NCI-H510A (cell line): ENCODE data around the gene ACSM2B.
"Not testable (repeated sequence)": the region's sequence is repeated elsewhere in the genome, so short reads cannot be mapped to it uniquely, and the experiment has no call there.

ENCODE experiments used
- DNase-seq: peaks from one replicate; lab custom pipeline; 2025; lab: John Stamatoyannopoulos, UW

Gene ACSM2B, protein sequence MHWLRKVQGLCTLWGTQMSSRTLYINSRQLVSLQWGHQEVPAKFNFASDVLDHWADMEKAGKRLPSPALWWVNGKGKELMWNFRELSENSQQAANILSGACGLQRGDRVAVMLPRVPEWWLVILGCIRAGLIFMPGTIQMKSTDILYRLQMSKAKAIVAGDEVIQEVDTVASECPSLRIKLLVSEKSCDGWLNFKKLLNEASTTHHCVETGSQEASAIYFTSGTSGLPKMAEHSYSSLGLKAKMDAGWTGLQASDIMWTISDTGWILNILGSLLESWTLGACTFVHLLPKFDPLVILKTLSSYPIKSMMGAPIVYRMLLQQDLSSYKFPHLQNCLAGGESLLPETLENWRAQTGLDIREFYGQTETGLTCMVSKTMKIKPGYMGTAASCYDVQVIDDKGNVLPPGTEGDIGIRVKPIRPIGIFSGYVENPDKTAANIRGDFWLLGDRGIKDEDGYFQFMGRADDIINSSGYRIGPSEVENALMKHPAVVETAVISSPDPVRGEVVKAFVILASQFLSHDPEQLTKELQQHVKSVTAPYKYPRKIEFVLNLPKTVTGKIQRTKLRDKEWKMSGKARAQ

GRCh38 chr16:20576145-20576544 is at the start of gene ACSM2B:
Gene ACSM2B (minus strand): TSS chr16:20576367. CDS start chr16:20564845, 11,522 bp downstream.
- DNase-seq, result not testable (repeated sequence)

DNA sequence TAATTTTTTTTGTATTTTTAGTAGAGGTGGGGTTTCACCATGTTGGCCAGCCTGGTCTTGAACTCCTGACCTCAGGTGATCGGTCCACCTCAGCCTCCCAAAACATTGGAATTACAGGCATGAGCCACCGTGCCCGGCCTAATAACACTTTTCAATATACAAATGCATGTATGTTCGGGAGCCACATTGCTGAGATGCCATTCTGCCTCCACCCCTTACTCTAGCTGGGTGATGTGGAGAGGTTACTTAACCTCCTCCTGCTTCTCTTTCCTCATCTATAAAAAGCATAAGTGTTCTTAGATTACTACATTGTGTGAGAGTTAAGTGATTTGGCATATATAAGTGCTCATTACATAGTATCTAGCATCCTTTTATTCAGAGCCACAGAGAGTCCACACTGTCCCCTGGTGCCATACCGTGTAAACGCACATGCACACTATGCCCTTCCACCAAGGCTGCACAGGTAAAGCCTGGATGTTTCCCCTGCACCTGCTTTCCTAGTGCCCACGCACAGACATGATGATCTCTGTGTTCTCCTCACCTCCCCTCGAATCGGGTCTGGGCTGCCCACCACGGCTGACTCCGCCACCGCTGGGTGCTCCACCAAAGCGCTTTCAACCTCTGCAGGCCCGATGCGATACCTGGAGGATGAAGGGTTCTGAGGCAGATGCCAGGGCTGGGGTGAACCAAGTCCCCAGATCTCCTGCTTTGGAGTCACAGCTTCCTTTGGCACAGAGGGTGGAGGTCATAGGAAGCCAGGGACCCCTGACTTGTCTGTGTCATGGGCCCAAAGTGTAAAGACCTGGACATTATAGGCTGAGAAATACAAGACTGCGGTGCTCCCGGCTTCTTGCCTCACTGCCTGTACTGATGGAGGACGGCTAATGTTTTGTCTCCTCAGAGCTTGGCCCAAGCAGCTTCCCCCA is 49.0 kb upstream of the ACSM2B start:
- DNase-seq, result peak; percentile 51

- no peak for DNase-seq
Measured at GRCh38 chr16:20624205-20624604, 48.0 kb upstream of the ACSM2B start.

DNA sequence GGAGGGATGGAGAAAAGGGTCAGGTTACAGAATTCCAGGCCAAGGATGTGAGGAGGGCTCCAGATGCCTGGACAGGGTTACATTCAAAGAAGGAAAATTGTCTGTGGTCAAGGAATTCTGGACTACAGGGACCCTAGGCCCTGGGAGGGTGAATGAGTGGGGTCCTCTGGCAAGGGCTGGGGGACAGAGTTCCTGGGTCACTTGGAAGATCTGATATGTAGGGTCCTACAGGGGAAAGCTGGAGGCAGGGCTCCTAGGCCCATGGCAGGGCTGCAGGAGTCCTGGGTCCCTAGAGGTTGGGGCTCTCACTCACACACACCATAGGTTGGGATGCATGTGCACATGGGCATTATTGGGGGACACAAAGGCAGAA is 46.3 kb upstream of the ACSM2B start:
- DNase-seq, result no peak

DNA sequence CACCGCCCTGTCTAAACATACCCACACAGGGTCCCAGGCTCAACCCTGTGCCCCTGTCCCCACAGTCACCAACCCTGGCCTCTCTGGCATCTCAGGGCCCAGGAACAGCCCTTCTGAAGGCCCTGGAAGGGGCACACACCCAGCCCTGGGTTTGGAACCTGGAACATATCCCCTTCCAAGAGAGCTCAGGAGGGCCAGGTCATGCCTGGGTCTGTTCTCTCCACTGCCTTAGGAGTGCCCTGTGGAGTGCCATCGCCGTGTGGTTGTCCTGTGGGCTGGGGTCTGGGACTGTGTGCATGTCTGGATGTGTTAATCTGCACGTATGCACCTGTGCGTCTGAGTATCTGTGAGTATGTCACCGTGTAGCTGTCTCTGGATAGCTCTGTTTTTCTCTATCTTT is 45.2 kb upstream of the ACSM2B start:
- DNase-seq, result no peak

GRCh38 chr16:20620770-20621169 is 44.6 kb upstream of the ACSM2B start:
- no peak for DNase-seq

DNA sequence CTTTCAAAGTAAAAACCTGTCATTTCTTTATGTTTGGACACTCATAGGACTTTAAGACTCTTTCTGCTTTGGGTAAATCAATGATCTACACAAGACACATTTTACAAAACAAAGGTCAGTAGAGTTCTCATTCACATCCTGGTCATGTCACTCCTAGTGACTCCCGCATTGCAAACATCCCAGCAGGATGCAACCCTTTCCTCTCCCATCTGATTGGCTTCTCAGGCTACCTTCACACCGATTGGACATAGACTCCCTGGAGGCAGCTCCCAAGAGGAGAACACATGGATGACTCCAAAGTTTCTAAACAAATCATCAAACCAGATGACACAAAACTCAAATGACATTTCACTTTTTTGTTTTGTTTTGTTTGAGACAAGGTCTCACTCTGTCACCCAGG is 43.8 kb upstream of the ACSM2B start:
- DNase-seq, result no peak

DNA sequence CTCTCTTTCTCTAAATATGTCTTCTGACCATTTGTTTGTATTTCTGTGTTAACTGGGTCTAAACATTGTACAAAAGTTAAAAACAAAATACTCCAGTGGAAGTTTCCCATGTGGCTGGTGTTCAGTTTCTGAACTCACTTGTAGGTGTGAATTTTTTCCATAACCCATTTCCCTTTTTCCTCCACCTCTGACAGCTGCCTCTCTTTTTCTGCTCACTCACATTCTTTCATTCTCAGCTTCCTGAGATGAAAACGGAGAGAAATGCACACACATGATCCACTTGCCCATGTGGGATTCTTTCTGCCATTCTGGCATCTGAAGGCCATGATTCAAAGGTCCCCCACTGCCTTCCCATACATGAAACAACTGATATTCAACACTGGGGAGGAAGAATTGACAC is 41.1 kb upstream of the ACSM2B start:
- no peak for DNase-seq

DNA sequence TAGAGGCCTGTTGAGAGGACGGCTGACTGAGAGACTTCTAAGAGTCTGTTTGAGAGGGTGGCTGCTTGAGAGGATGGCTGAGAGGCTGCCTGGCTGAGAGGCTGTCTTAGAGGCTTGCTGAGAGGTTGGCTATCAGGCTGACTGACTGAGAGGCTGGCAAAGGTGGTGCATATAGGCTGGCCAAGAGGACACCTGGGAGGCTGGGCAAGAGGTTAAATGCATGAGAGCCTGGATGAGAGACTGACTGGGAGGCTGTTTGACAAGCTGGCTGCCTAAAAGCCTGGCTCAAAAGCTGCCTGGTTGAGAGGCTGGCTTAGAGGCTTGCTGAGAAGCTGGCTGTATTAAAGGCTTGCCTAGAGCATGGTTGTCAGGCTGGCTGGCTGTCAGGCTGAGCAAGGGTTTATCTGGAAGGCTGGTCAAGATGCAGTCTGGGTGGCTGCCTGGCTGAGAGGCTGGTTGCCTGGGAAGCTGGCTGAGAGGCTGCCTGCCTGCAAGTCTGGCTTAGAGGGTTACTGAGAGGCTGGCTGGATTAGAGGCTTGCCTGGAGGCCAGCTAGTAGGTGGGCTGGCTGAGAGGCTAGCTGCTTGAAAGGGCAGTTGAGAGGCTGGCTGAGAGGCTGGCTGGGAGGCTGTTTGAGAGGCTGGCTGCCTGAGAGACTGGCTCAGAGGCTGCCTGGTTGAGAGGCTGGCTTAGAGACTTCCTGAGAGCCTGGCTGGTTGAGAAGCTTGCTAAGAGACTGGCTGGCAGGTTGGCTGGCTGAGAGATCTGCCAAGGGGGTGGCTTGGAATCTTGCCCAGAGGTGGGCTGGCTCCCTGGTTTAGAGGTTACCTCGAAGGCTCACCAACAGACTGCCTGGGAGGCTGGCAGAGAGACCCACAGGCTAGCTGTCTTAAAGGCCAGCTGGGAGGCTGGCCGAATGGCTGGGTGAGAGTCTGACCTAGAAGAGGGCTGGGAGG is 38.3 kb upstream of the ACSM2B start:
- peak; percentile 52 for DNase-seq

- DNase-seq, result peak; percentile 90
Measured at GRCh38 chr16:20613481-20614185, 37.5 kb upstream of the ACSM2B start.

DNA sequence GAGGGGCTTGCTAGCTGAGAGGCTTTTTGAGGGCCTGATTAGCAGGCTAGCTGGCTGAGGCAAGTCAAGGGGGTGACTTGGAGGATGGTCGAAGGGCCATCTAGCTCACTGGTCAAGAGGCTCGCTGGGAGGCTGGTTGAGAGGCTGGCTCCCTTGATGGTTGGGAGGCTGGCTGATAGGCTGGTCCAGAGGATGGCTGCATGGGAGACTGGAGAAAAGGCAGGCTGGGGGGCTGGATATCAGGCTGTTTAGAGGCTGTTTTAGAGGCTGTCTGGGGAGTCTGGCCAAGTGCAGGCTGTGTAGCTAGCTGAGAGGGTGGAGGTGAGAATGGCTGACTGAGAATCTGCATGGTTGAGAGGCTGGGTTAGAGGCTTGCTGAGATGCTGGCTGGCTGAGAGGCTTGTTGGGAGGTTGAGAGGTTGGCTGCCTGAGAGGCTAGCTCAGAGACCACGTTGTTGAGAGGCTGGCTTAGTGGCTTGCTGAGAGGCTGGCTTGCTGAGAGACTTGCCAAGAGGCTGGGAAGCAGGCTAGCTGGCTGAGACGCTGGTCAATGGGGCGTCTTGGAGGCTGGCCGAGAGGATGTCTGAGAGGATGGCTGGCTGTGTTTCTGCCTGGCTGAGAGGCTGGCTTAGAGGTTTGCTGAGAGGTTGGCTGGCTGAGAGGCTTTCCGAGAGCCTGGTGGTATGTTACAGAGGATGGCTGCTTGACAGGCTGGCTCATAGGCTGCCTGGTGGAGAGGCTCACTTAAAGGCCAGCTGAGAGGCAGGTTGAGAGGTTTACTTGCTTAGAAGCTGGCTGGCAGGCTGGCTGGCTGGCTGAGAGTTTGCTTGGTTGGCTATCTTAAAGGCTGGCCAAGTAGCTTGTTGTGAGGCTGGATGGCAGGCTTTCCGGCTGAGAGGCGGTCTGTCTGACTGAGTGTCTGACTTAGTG is 36.6 kb upstream of the ACSM2B start:
- peak; percentile 90 for DNase-seq

DNA sequence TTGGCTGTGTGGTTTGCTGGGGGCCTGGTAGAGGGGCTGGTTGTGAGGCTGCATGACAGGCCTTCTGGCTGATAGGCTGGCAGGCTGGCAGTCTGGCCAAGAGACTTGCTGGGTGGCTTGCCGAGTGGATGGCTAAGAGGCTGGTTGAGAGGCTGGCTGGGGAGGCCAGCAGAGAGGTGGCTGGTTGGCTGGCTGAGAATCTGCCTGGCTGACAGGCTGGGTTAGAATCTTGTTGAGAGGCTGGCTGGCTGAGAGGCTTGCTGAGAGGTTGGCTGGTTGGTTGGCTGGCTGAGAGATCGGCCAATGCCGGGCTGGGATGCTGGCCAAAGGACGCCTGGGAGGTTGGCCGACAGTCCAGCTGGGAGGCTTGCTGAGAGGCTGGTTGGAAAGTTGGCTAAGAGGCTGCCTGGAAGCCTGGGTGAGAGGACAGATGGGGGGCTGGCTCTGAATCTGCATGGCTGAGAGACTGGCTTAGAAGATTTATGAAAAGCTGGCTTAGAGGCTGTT is 35.9 kb upstream of the ACSM2B start:
- DNase-seq, result peak; percentile 96

GRCh38 chr16:20611350-20611902 is 35.3 kb upstream of the ACSM2B start:
- peak; percentile 71 for DNase-seq

DNA sequence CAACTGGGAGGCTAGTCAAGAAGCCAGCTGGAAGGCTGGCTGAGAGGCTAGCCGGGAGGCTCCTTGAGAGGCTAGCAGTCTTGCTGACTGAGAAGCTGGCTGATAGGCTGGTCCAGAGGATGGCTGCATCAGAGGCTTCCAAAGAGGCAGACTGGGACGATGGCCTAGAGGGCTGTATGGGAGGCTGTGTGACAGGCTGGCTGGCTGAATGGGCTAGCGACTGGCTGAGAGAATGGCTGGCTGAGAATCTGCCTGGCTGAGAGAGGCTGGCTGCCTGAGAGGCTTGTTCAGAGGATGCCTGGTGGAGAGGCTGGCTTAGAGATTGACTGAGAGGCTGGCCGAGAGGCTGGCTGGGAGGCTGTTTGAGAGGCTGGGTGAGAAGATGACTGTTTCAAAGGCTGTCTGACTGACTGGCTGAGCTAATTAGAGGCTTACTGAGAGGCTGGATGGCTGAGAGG is 34.8 kb upstream of the ACSM2B start:
- peak; percentile 75 for DNase-seq

GRCh38 chr16:20610211-20610891 is 34.2 kb upstream of the ACSM2B start:
- DNase-seq, result peak; percentile 99

GRCh38 chr16:20602205-20602604 is 26.0 kb upstream of the ACSM2B start:
- not testable (repeated sequence) for DNase-seq

DNA sequence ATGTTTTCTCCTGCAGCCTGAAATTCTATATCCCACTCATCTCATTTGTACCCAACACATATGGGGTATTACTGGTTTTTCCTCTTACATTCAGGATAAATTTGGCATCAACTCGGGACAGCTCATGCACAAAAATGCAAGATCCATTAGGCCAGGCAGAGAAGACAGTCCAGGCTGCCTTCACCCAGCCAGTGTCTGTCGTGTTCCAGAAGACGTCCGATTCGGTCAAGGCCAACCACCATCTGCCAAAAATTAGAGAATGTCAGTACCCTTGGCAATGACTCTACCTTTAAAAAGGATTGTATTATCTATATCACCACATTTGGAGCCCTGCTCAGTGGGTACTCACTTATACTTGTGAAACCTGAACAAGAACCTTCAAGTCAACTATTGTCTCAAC is 23.3 kb upstream of the ACSM2B start:
- DNase-seq, result not testable (repeated sequence)

DNA sequence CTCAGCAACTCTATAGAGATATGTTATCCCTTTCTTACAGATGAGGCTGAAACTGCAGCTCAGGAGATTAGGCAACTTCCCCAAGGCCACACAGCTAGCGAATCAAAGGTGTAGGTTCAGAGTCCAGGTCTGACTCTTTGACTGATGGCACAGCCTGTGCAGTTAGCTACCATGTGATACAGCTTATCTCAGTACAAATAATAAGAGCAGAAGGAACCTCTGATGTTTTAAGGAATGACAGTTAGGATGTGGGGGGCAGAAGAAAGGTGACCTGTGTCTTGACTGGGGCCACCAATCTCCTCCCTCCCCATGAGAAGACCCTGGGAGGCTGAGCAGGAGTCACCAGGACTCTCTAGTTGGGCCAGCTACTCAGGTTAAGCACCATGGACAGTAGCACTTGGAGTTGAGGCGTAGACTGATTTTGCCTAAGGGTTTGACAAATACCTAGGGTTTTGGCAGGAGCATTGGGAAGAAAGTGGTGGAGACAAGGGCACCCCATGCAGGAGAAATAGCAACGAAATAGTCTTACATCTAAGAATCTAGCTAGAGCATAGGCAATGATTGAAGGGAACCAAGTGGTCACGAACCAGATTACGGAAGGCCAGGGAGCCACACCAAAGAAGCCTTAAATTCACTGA is 22.8 kb upstream of the ACSM2B start:
- no peak for DNase-seq
